GM12878 (cell line): ENCODE data around the gene SNN.

ENCODE experiments used
- NR2F1 ChIP-seq: fragments of 450-650 bp; conservative IDR thresholded peaks from 2 replicates; pipeline ENCODE4 v1.6.1; 2017; ENCODE audit warnings: mild to moderate bottlenecking
- RAD21 ChIP-seq: IDR thresholded peaks from 2 replicates; pipeline ENCODE4 v1.6.1; 2011; ENCODE audit warnings: mild to moderate bottlenecking, low read depth, low read length, moderate library complexity; ENCODE audit not compliant: insufficient read depth
- TBL1XR1 ChIP-seq: IDR thresholded peaks from 2 replicates; pipeline ENCODE4 v1.6.1; 2012; ENCODE audit warnings: low read depth, low read length, improper control_type of control experiment

- TF ChIP-seq RAD21 (no peak), NR2F1 (no peak), TBL1XR1 (no peak)
These were observed 33.1 kb upstream of the SNN start for GRCh38 chr16:11635113-11635652.
